Measurements from ENCODE around the gene EPB41L4A.

EPB41L4A gene

GRCh38 chr5:112163435-112163834 is 255.6 kb downstream of the EPB41L4A start:
- H3K4me1 ChIP-seq (ENCODE audit: insufficient read depth, low read length) = peaks cover 18% of the 10 kb centered on the region
- no peaks in the 10 kb centered on the region for H3K9me3 ChIP-seq (ENCODE audit: low read length)
- H3K27me3 ChIP-seq (ENCODE audit: control insufficient read depth in 1 of 2, insufficient read depth in 2 of 2, low read length in 2 of 2) = no peaks in the 10 kb centered on the region
- peaks cover 40% of the 10 kb centered on the region for H3K36me3 ChIP-seq (ENCODE audit: insufficient read depth, low read length)
- no peak overlapping the region for H3K9ac ChIP-seq (ENCODE audit: low read length)
- H3K4me3 ChIP-seq (ENCODE audit: low read depth in 1 of 2, low read length in 2 of 2) = no peak overlapping the region
- no peak overlapping the region for H3K27ac ChIP-seq (ENCODE audit: low read depth, low read length)

- peaks cover 27% of the 10 kb centered on the region for H3K36me3 ChIP-seq (ENCODE audit: insufficient read depth, low read length)
- peak overlapping the region; percentile 81 to 82 for H3K4me3 ChIP-seq (ENCODE audit: low read depth in 1 of 2, low read length in 2 of 2)
- H3K27ac ChIP-seq (ENCODE audit: low read depth, low read length) = peak overlapping the region; percentile 56
- H3K4me1 ChIP-seq (ENCODE audit: insufficient read depth, low read length) = peaks cover 18% of the 10 kb centered on the region
- no peaks in the 10 kb centered on the region for H3K27me3 ChIP-seq (ENCODE audit: control insufficient read depth in 1 of 2, insufficient read depth in 2 of 2, low read length in 2 of 2)
- H3K9me3 ChIP-seq (ENCODE audit: low read length) = no peaks in the 10 kb centered on the region
- peak overlapping the region; percentile 62 for H3K9ac ChIP-seq (ENCODE audit: low read length)
Measured at GRCh38 chr5:112161392-112161748, 257.7 kb downstream of the EPB41L4A start.

GRCh38 chr5:112160652-112161391 is 258.3 kb downstream of the EPB41L4A start:
- H3K27ac ChIP-seq (ENCODE audit: low read depth, low read length) = peak overlapping the region; percentile 79
- peak overlapping the region; percentile 81 to 82 for H3K4me3 ChIP-seq (ENCODE audit: low read depth in 1 of 2, low read length in 2 of 2)
- H3K9ac ChIP-seq (ENCODE audit: low read length) = peak overlapping the region; percentile 62
- peaks cover 18% of the 10 kb centered on the region for H3K4me1 ChIP-seq (ENCODE audit: insufficient read depth, low read length)
- H3K36me3 ChIP-seq (ENCODE audit: insufficient read depth, low read length) = peaks cover 21% of the 10 kb centered on the region
- H3K9me3 ChIP-seq (ENCODE audit: low read length) = no peaks in the 10 kb centered on the region
- H3K27me3 ChIP-seq (ENCODE audit: control insufficient read depth in 1 of 2, insufficient read depth in 2 of 2, low read length in 2 of 2) = no peaks in the 10 kb centered on the region

GRCh38 chr5:112159435-112159834 is 259.6 kb downstream of the EPB41L4A start:
- Histone ChIP-seq H3K27me3 (ENCODE audit: control insufficient read depth in 1 of 2, insufficient read depth in 2 of 2, low read length in 2 of 2) (no peaks in the 10 kb centered on the region), H3K4me3 (ENCODE audit: low read depth in 1 of 2, low read length in 2 of 2) (no peak overlapping the region), H3K36me3 (ENCODE audit: insufficient read depth, low read length) (peaks cover 18% of the 10 kb centered on the region), H3K27ac (ENCODE audit: low read depth, low read length) (no peak overlapping the region), H3K4me1 (ENCODE audit: insufficient read depth, low read length) (peaks cover 18% of the 10 kb centered on the region), H3K9ac (ENCODE audit: low read length) (no peak overlapping the region), H3K9me3 (ENCODE audit: low read length) (no peaks in the 10 kb centered on the region)

GRCh38 chr5:112156211-112156610 is 262.9 kb downstream of the EPB41L4A start:
- H3K4me1 ChIP-seq (ENCODE audit: insufficient read depth, low read length) = peaks cover 6% of the 10 kb centered on the region
- H3K27ac ChIP-seq (ENCODE audit: low read depth, low read length) = no peak overlapping the region
- H3K36me3 ChIP-seq (ENCODE audit: insufficient read depth, low read length) = no peaks in the 10 kb centered on the region
- H3K9me3 ChIP-seq (ENCODE audit: low read length) = no peaks in the 10 kb centered on the region
- H3K9ac ChIP-seq (ENCODE audit: low read length) = no peak overlapping the region
- H3K27me3 ChIP-seq (ENCODE audit: control insufficient read depth in 1 of 2, insufficient read depth in 2 of 2, low read length in 2 of 2) = no peaks in the 10 kb centered on the region
- H3K4me3 ChIP-seq (ENCODE audit: low read depth in 1 of 2, low read length in 2 of 2) = no peak overlapping the region

- H3K9ac ChIP-seq (ENCODE audit: low read length) = no peak overlapping the region
- H3K4me1 ChIP-seq (ENCODE audit: insufficient read depth, low read length) = peaks cover 2% of the 10 kb centered on the region
- H3K4me3 ChIP-seq (ENCODE audit: low read depth in 1 of 2, low read length in 2 of 2) = no peak overlapping the region
- no peaks in the 10 kb centered on the region for H3K36me3 ChIP-seq (ENCODE audit: insufficient read depth, low read length)
- no peaks in the 10 kb centered on the region for H3K9me3 ChIP-seq (ENCODE audit: low read length)
- no peak overlapping the region for H3K27ac ChIP-seq (ENCODE audit: low read depth, low read length)
- H3K27me3 ChIP-seq (ENCODE audit: control insufficient read depth in 1 of 2, insufficient read depth in 2 of 2, low read length in 2 of 2) = no peaks in the 10 kb centered on the region
Measured at GRCh38 chr5:112154940-112155686, 264.0 kb downstream of the EPB41L4A start.

GRCh38 chr5:112149727-112150126 is 269.4 kb downstream of the EPB41L4A start:
- H3K4me1 ChIP-seq (ENCODE audit: insufficient read depth, low read length) = no peaks in the 10 kb centered on the region
- H3K9me3 ChIP-seq (ENCODE audit: low read length) = no peaks in the 10 kb centered on the region
- H3K27ac ChIP-seq (ENCODE audit: low read depth, low read length) = no peak overlapping the region
- H3K9ac ChIP-seq (ENCODE audit: low read length) = no peak overlapping the region
- no peak overlapping the region for H3K4me3 ChIP-seq (ENCODE audit: low read depth in 1 of 2, low read length in 2 of 2)
- no peaks in the 10 kb centered on the region for H3K27me3 ChIP-seq (ENCODE audit: control insufficient read depth in 1 of 2, insufficient read depth in 2 of 2, low read length in 2 of 2)
- H3K36me3 ChIP-seq (ENCODE audit: insufficient read depth, low read length) = no peaks in the 10 kb centered on the region

GRCh38 chr5:112146323-112147226 is 272.5 kb downstream of the EPB41L4A start:
- Histone ChIP-seq H3K27me3 (ENCODE audit: control insufficient read depth in 1 of 2, insufficient read depth in 2 of 2, low read length in 2 of 2) (no peaks in the 10 kb centered on the region), H3K27ac (ENCODE audit: low read depth, low read length) (no peak overlapping the region), H3K9ac (ENCODE audit: low read length) (no peak overlapping the region)

GRCh38 chr5:112143690-112144089 is 275.4 kb downstream of the EPB41L4A start:
- Histone ChIP-seq H3K9me3 (ENCODE audit: low read length) (no peaks in the 10 kb centered on the region), H3K4me1 (ENCODE audit: insufficient read depth, low read length) (no peaks in the 10 kb centered on the region), H3K27ac (ENCODE audit: low read depth, low read length) (no peak overlapping the region), H3K27me3 (ENCODE audit: control insufficient read depth in 1 of 2, insufficient read depth in 2 of 2, low read length in 2 of 2) (no peaks in the 10 kb centered on the region), H3K9ac (ENCODE audit: low read length) (no peak overlapping the region), H3K36me3 (ENCODE audit: insufficient read depth, low read length) (no peaks in the 10 kb centered on the region), H3K4me3 (ENCODE audit: low read depth in 1 of 2, low read length in 2 of 2) (no peak overlapping the region)

More at GRCh38 chr5:112146323-112147226, 272.5 kb downstream of the EPB41L4A start:
- Histone ChIP-seq H3K9me3 (ENCODE audit: low read length) (no peaks in the 10 kb centered on the region), H3K4me1 (ENCODE audit: insufficient read depth, low read length) (no peaks in the 10 kb centered on the region), H3K36me3 (ENCODE audit: insufficient read depth, low read length) (no peaks in the 10 kb centered on the region), H3K4me3 (ENCODE audit: low read depth in 1 of 2, low read length in 2 of 2) (no peak overlapping the region)

GRCh38 chr5:112142769-112143270 is 276.3 kb downstream of the EPB41L4A start:
- no peaks in the 10 kb centered on the region for H3K9me3 ChIP-seq (ENCODE audit: low read length)

GRCh38 chr5:112141582-112141981 is 277.5 kb downstream of the EPB41L4A start:
- Histone ChIP-seq H3K4me3 (ENCODE audit: low read depth in 1 of 2, low read length in 2 of 2) (no peak overlapping the region), H3K4me1 (ENCODE audit: insufficient read depth, low read length) (no peaks in the 10 kb centered on the region), H3K36me3 (ENCODE audit: insufficient read depth, low read length) (no peaks in the 10 kb centered on the region), H3K27me3 (ENCODE audit: control insufficient read depth in 1 of 2, insufficient read depth in 2 of 2, low read length in 2 of 2) (no peaks in the 10 kb centered on the region), H3K27ac (ENCODE audit: low read depth, low read length) (no peak overlapping the region), H3K9ac (ENCODE audit: low read length) (no peak overlapping the region), H3K9me3 (ENCODE audit: low read length) (no peaks in the 10 kb centered on the region)

More at GRCh38 chr5:112142769-112143270, 276.3 kb downstream of the EPB41L4A start:
- Histone ChIP-seq H3K36me3 (ENCODE audit: insufficient read depth, low read length) (no peaks in the 10 kb centered on the region), H3K4me3 (ENCODE audit: low read depth in 1 of 2, low read length in 2 of 2) (no peak overlapping the region), H3K9ac (ENCODE audit: low read length) (no peak overlapping the region), H3K27me3 (ENCODE audit: control insufficient read depth in 1 of 2, insufficient read depth in 2 of 2, low read length in 2 of 2) (no peaks in the 10 kb centered on the region), H3K4me1 (ENCODE audit: insufficient read depth, low read length) (no peaks in the 10 kb centered on the region), H3K27ac (ENCODE audit: low read depth, low read length) (no peak overlapping the region)

All from muscle layer of colon (tissue), 2 donors.